Measurements from ENCODE around the gene RPUSD3. TPM values are rescaled to one million over a fixed set of nuclear protein-coding genes. Genes with fewer than 3 reads are reported as not detected.

Gene RPUSD3
- total RNA-seq, 1 experiment from 2014 or later = 46.9 TPM

GRCh38 chr3:9810846-9811245, 33.0 kb downstream of the RPUSD3 start:
- CTCF ChIA-PET = no interaction called here
- Histone ChIP-seq H3K27ac (ENCODE audit: low read depth, low read length, poor library complexity, severe bottlenecking) (no peak overlapping the region), H3K27me3 (replicated peaks; ENCODE audit: insufficient read depth, low read depth, low read length, poor library complexity) (no peaks in the 10 kb centered on the region), H3K36me3 (ENCODE audit: insufficient read depth, low read length, poor library complexity, severe bottlenecking) (peaks cover 8% of the 10 kb centered on the region), H3K4me1 (ENCODE audit: insufficient read depth, low read length, poor library complexity, severe bottlenecking) (peaks cover 13% of the 10 kb centered on the region), H3K9me3 (ENCODE audit: low read depth, low read length, poor library complexity, severe bottlenecking) (no peaks in the 10 kb centered on the region), H3K4me3 (ENCODE audit: low read depth, low read length, poor library complexity, severe bottlenecking) (peak overlapping the region; percentile 62)
- intact Hi-C loops (cut with micrococcal nuclease; ENCODE audit: unreplicated experiment) = no loop called here
- TF ChIP-seq CTCF (conservative IDR thresholded peaks at IDR 0.05; ENCODE audit: low read depth, low read length) (no peak), EZH2 (IDR thresholded peaks at IDR 0.05; ENCODE audit: borderline replicate concordance, low read depth, low read length, poor library complexity, severe bottlenecking) (no peak)
- no TSS peak for BruUV-seq (replicated peaks)
- no peak for DNase-seq (ENCODE audit: low spot score)
- POLR2A ChIA-PET (ENCODE audit: low non-redundant PET) = no interaction called here

GRCh38 chr3:9810433-9810770, 33.4 kb downstream of the RPUSD3 start:
- Histone ChIP-seq H3K36me3 (ENCODE audit: insufficient read depth, low read length, poor library complexity, severe bottlenecking) (peaks cover 12% of the 10 kb centered on the region), H3K4me1 (ENCODE audit: insufficient read depth, low read length, poor library complexity, severe bottlenecking) (peaks cover 13% of the 10 kb centered on the region), H3K27me3 (replicated peaks; ENCODE audit: insufficient read depth, low read depth, low read length, poor library complexity) (no peaks in the 10 kb centered on the region), H3K9me3 (ENCODE audit: low read depth, low read length, poor library complexity, severe bottlenecking) (no peaks in the 10 kb centered on the region), H3K4me3 (ENCODE audit: low read depth, low read length, poor library complexity, severe bottlenecking) (peak overlapping the region; percentile 62), H3K27ac (ENCODE audit: low read depth, low read length, poor library complexity, severe bottlenecking) (peak overlapping the region; percentile 81)
- no peak for DNase-seq (ENCODE audit: low spot score)
- TF ChIP-seq EZH2 (IDR thresholded peaks at IDR 0.05; ENCODE audit: borderline replicate concordance, low read depth, low read length, poor library complexity, severe bottlenecking) (no peak), CTCF (conservative IDR thresholded peaks at IDR 0.05; ENCODE audit: low read depth, low read length) (no peak)
- no TSS peak for BruUV-seq (replicated peaks)
- CTCF ChIA-PET = no interaction called here
- intact Hi-C loops (cut with micrococcal nuclease; ENCODE audit: unreplicated experiment) = no loop called here
- POLR2A ChIA-PET (ENCODE audit: low non-redundant PET) = no interaction called here

- TF ChIP-seq CTCF (conservative IDR thresholded peaks at IDR 0.05; ENCODE audit: low read depth, low read length) (no peak), EZH2 (IDR thresholded peaks at IDR 0.05; ENCODE audit: borderline replicate concordance, low read depth, low read length, poor library complexity, severe bottlenecking) (no peak)
- H3K4me1 ChIP-seq (ENCODE audit: insufficient read depth, low read length, poor library complexity, severe bottlenecking) = peaks cover 13% of the 10 kb centered on the region
- peaks cover 18% of the 10 kb centered on the region for H3K36me3 ChIP-seq (ENCODE audit: insufficient read depth, low read length, poor library complexity, severe bottlenecking)
- BruUV-seq (replicated peaks) = no TSS peak
- POLR2A ChIA-PET (ENCODE audit: low non-redundant PET) = no interaction called here
- peak; percentile 82 for DNase-seq (ENCODE audit: low spot score)
- H3K27me3 ChIP-seq (replicated peaks; ENCODE audit: insufficient read depth, low read depth, low read length, poor library complexity) = no peaks in the 10 kb centered on the region
- CTCF ChIA-PET = no interaction called here
- H3K27ac ChIP-seq (ENCODE audit: low read depth, low read length, poor library complexity, severe bottlenecking) = peak within 1 kb of the TSS; percentile 81
- H3K4me3 ChIP-seq (ENCODE audit: low read depth, low read length, poor library complexity, severe bottlenecking) = peak within 1 kb of the TSS; percentile 62
- intact Hi-C loops (cut with micrococcal nuclease; ENCODE audit: unreplicated experiment) = loop anchor here (5.0 kb wide), 1 partner anchor 308 kb away; no protein-coding TSS in a partner anchor
- no peaks in the 10 kb centered on the region for H3K9me3 ChIP-seq (ENCODE audit: low read depth, low read length, poor library complexity, severe bottlenecking)
Observed at GRCh38 chr3:9809615-9810432, 34.0 kb downstream of the RPUSD3 start, which contains the start of gene TTLL3. TTLL3 (plus strand) TSS chr3:9810262; CDS start chr3:9810662, 400 bp downstream.
